ENCODE results near the gene GALNTL6. TPM values are rescaled to one million over a fixed set of nuclear protein-coding genes. Genes with fewer than 3 reads are reported as not detected.

GALNTL6 gene
- total and polyA plus RNA-seq, 2 experiments from 2014 or later, result 0.38 to 0.40 TPM

- TF ChIP-seq ZNF462 (CRISPR knock-in tag; IDR thresholded peaks at IDR 0.05) (no peak), POLR2AphosphoS5 (IDR thresholded peaks at IDR 0.05; ENCODE audit: low read depth) (no peak)
Measured at GRCh38 chr4:171978216-171978615, 165.0 kb downstream of the GALNTL6 start (continued).

- H3K36me3 Mint-ChIP-seq (ENCODE audit: low read depth), result no peaks in the 10 kb centered on the region
- no peaks in the 10 kb centered on the region for H3K79me2 ChIP-seq (replicated peaks; ENCODE audit: insufficient read depth)
- H3K9me3 Mint-ChIP-seq, result no peaks in the 10 kb centered on the region
- H3K4me2 ChIP-seq, result no peak overlapping the region
- H3K4me1 Mint-ChIP-seq, result peaks cover 11% of the 10 kb centered on the region
- peaks cover 8% of the 10 kb centered on the region for H3K4me1 ChIP-seq (ENCODE audit: insufficient read depth)
- no peak for DNase-seq (ENCODE audit: low spot score)
- no peak overlapping the region; the same call in 1 of the 2 replicates for H3K27ac Mint-ChIP-seq
- H3K36me3 ChIP-seq (ENCODE audit: insufficient read depth), result no peaks in the 10 kb centered on the region
- no peak overlapping the region for H2AFZ ChIP-seq
- H3K27ac ChIP-seq (ENCODE audit: low read depth), result no peak overlapping the region
- H3K9me2 ChIP-seq (ENCODE audit: insufficient read depth), result peaks cover 3% of the 10 kb centered on the region; the same call in 1 of the 2 replicates
- ATAC-seq, result no peak
- H4K20me1 ChIP-seq (replicated peaks; ENCODE audit: insufficient read depth), result no peaks in the 10 kb centered on the region
- no peaks in the 10 kb centered on the region; the same call in 1 of the 2 replicates for H3F3A ChIP-seq (replicated peaks; ENCODE audit: low read depth)
- H3K4me3 Mint-ChIP-seq, result no peak overlapping the region
- no peaks in the 10 kb centered on the region for H3K27me3 ChIP-seq (ENCODE audit: insufficient read depth)
- no peaks in the 10 kb centered on the region for H3K27me3 Mint-ChIP-seq (ENCODE audit: insufficient read depth, low read depth, poor library complexity)
- no peak overlapping the region for H3K4me3 ChIP-seq
- TF ChIP-seq EZH2phosphoT487 (IDR thresholded peaks at IDR 0.05; ENCODE audit: unreplicated experiment) (no peak), ETS1 (IDR thresholded peaks at IDR 0.05) (no peak), JUNB (IDR thresholded peaks at IDR 0.05; ENCODE audit: unreplicated experiment) (no peak), CTCF (conservative IDR thresholded peaks at IDR 0.05; ENCODE audit: low read depth in 2 of 2) (no peak), ZNF462 (CRISPR knock-in tag; IDR thresholded peaks at IDR 0.05) (no peak)
Measured at GRCh38 chr4:171979461-171979860, 166.3 kb downstream of the GALNTL6 start.
